Hematopoietic multipotent progenitor cell treated with erythropoietin and hydrocortisone succinate and interleukin-3 and kit ligand, for 6 days (in vitro differentiated cells): Measurements from ENCODE around the gene XPO6.

Experiments used
- DNase-seq: peaks from one replicate; pipeline ENCODE4 v3.0.0-alpha.2; 2015

Gene XPO6

GRCh38 chr16:28182183-28182582 lies 29.6 kb downstream of the XPO6 start:
- no peak for DNase-seq

GRCh38 chr16:28181515-28181914 lies 30.2 kb downstream of the XPO6 start:
- DNase-seq, result no peak

DNA sequence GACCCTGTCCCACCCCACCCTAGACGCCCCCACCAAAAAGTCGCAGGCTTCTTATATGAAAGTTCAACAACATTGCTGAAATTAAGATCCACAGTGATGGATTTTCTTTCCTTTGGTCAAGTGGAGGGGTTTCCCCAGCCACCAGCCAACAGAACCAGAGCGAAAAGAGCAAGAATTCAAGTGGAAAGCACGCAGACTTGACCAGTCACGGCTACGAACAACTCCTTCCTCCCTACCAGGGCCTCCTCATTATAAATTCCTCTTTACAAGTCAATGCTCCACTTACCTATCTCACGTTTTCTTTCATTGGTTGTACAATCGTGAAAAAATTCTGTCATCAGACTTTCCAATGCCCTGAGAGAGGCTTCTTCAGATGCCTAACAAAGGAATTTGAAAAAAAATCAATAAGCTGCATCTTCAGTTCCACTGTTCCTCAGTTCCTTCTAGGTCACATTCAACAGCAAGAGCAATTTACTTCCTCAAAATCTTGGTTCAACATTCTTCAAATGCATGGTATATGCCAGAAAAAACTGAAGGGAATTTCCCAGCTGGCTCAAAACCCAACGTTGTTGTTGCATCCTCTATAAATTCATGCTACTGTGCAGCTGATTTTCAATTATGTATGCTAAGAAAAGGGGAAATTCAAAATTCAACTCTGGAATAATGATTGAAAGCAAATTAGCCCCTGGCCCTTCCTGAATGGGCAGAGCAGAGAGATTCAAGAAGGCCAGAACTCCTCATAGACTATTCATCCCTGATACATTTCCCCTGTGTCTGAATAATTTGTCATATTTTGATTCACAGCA lies 30.9 kb downstream of the XPO6 start:
- DNase-seq, result no peak

DNA sequence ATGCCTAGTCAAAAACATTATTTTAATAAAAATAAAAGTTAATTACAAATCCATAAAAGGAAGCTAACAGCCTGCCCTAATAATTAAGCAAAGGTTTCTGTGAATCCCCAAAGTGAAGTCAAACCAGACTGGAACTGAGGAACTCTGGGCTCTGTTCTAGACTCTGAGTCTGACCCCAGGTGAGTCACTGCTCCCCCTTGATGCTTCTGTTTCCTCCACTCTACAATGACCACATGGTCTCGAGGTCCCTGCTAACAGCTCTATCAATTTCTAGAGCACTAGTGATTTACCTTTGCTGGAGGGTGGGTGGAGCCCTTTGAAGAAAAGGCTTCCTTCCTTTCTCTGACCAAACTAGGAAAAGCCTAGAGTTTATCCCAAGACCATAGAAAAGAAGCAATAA lies 32.4 kb downstream of the XPO6 start:
- DNase-seq, result no peak

DNA sequence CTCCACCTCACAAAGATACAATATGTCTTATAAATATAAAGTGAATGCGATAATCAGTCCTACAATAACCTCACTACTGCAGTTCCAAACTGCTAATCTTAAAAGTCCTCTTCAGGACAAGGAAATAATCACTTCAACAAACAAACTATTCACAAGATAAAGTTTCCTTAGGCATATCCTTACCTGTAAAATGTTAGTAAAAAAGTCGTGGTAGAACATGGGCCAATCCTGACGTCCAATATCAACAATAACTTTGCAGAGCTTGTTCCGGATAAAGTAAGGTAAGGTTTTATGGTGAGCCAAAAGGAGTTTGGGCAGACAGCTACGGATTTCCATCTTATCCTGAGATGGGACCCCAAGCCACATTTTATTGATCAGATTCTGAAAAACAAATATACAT lies 36.0 kb downstream of the XPO6 start:
- no peak for DNase-seq

GRCh38 chr16:28172336-28172735 lies 39.4 kb downstream of the XPO6 start:
- DNase-seq, result no peak

- DNase-seq, result no peak
Measured at GRCh38 chr16:28171816-28172215, 39.9 kb downstream of the XPO6 start.

DNA sequence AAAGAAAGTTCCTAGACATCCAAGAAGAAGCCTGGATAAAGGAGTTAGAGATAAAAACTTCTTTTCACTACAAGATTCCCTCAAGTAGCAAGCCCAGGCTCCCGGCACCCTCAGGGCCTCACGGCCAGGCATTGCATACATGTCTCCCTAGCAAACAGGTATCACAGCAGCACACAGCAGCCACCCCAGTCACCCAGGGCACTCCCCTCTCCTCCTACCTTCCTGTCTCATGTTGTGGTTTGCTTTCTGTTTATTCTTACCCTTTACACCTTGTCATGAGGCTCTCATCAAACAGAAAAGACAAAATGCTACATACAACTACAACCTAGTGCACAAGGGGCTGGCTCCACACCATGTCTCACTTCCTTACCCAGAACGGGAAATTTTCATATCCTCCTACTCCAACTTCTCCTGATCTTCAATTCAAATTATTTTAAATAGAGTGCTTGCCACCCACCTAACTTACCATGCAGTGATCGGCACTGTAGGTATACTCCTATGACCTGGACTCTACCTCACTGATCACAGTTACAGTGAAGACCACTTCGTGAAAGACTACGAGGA lies 42.7 kb downstream of the XPO6 start:
- DNase-seq, result no peak

DNA sequence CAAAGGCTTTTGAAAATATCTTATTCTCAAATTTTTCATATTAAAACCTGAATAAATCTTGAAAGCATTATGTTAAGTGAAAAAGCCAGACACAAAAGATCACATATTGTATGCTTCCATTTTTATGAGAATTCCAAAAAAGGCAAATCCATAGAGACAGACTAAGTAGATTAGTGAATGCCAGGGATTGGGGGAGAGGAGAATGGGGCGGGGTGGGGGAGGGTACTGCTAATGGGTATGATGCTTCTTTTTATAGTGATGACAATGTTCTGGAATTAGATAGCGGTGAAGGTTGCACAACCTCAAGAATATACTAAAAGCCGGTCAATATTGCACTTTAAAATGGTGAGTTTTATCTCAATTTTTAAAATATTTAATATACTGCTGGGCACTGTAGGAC lies 44.0 kb downstream of the XPO6 start:
- DNase-seq, result no peak

GRCh38 chr16:28167221-28167620 lies 44.5 kb downstream of the XPO6 start:
- DNase-seq, result no peak

GRCh38 chr16:28166394-28167208 lies 45.2 kb downstream of the XPO6 start:
- no peak for DNase-seq

GRCh38 chr16:28165598-28165997 lies 46.2 kb downstream of the XPO6 start:
- DNase-seq, result no peak

DNA sequence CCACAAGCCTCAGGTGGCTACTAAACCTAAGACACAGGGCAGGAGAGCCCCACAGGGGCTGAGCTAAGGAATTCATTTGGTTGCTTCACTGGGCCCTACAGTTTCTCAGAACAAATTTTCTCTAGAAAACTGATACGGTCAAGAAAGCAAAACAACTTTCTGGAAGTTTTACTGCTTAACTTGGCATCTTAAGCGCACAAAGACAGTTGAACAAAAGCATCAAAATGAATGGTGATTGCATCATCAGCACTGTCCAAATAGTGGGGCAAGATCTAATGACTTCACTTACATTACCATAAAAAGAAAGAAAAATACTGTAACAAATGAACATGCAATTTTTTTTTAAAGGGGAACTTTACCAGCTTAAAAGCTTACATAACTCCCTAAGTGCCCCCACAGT lies 47.6 kb downstream of the XPO6 start:
- DNase-seq, result peak; percentile 45

DNA sequence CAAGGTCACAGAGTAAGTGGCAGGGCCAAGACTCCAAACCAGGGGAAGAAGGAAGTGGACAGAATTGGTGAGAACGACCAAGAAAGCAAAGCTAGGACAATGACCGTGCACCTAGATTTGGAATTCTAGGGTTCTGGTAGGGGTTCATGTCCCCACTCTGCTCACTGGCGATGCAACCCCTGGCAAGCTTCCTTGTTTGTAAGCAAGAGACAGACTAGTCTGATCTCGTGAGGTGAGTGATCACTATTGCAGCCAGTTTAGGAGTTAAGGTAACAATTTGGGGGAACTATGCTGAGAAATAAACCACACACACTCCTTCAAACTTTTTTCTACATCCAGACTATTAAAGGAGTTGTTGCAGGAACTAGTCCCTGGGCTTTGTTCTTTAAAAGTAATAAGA lies 48.1 kb downstream of the XPO6 start:
- DNase-seq, result no peak

DNA sequence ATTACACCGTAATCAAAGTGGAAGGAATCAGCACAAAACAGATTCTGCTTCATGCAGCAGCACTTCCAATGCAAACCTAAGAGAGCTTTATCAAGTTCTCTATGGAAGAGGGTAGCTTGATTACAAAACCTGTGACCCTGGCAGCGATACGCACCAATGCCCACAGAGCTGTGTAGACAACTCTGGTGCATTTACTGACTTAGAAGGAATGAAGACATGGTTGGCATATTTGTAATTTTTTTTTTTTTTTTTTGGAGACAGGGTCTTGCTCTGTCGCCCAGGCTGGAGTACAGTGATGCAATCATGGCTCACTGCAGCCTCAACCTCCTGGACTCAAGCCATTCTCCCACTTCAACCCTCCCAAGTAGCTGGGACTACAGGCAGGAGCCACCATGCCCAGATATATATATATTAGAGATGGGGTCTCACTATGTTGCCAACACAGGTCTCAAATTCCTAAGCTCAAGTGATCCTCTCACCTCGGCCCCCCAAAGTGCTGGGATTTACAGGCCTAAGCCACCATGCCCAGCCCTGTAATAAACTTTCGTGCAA lies 49.4 kb downstream of the XPO6 start:
- DNase-seq, result no peak

- DNase-seq, result no peak
Measured at GRCh38 chr16:28161626-28162025, 50.1 kb downstream of the XPO6 start.

- DNase-seq, result peak; percentile 38
Measured at GRCh38 chr16:28158136-28158535, 53.6 kb downstream of the XPO6 start.

DNA sequence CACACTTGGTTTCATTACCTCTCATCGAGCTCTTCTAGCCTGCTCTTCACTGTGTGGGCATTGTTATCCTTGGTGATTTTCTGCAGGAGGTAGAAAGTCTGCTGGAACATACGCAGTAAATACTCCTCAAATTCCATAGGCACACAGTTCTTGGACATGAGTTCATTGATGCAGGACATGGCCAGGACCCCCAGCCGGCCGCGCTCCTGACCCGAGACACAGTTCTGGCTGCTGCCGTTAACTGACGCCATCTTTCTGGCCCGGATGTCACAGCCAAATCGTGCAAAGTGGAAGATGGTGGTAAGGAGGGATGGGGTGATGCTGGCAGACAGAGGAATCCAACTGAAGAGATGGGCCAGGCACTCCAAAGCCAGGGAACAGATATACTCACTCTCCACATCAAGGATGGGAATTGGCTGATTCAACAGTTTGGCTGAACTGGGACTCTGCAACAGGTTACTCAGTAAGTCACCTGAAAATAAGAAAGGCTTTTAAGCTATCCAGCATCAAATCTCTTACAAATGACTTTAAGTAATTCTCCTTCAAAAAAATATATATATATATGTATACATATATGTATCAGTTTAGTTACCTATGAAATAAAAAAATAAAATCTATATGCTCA lies 55.6 kb downstream of the XPO6 start:
- DNase-seq, result no peak

DNA sequence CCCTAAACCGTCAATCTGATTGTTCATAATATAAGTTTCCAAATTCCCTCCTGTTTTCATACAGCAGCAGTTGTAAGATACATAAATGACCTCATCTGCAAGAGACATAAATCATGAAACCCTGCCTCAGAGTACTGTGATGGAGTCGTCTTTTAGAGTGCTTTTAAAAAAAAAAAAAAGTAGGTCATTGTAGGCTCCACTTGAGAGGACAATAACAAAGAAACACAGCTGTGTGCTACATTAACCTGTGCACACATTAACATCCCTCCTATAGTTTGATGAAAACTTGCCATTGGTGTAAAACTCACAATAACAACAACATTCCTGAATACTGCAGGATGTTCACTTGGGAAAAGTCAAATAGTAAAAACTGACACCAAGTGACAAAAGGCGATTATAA lies 56.5 kb downstream of the XPO6 start:
- no peak for DNase-seq

GRCh38 chr16:28151180-28151579 lies 60.6 kb downstream of the XPO6 start:
- no peak for DNase-seq

DNA sequence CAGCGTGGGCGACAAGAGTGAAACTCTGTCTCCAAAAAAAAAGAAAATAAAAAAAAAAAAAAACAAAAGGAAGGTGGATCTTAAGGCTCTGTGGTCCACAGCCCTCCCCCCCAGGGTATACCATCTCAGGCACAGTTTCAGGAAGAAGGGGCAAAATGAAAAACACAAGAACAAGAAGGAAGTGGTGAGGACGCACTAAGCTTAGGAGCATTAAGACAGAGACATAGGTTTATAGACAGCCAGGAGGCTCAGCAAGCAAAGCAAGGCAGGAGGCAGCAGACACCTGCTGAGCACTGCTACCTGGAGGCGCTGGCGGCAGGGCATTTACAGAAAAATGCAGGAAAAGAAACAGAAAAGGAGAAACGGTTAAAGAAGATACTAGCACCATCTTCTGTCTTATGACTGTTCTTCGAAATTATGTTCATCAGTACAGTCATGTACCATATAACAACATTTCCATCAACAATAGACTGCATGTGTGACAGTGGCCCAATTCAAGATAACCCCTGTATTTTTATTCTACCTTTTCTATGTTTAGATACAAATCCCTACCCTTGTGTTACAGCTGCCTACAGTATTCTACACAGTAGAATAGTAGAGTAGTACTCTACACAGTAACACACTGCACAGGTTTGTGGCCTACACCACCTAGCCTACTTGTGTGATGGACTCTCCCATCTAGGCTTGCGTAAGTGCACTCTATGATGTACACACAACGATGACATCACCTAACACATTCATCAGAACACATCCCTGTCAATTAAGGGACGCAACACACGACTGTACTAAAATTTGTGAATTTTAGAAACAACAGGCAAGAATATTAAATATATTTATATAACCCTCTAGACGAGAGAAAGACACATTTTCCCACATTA lies 62.5 kb downstream of the XPO6 start:
- DNase-seq, result no peak

- no peak for DNase-seq
Measured at GRCh38 chr16:28146536-28146935, 65.2 kb downstream of the XPO6 start.
